HG03103 (cell line): ENCODE measurements around the gene GPR34.
"Not testable (repeated sequence)": the region's sequence is repeated elsewhere in the genome, so short reads cannot be mapped to it uniquely, and the experiment has no call there.

Source experiments
- ATAC-seq: cut with Tn5 transposase; IDR thresholded peaks from one replicate; pipeline ENCODE4 v1.9.1; 2021; ENCODE audit warnings: low read depth; ENCODE audit not compliant: unreplicated experiment

Gene GPR34

GRCh38 chrX:41692162-41692749 is 3.5 kb downstream of the GPR34 start:
- ATAC-seq: no peak

GRCh38 chrX:41693024-41693423 is 4.3 kb downstream of the GPR34 start:
- ATAC-seq: no peak

DNA sequence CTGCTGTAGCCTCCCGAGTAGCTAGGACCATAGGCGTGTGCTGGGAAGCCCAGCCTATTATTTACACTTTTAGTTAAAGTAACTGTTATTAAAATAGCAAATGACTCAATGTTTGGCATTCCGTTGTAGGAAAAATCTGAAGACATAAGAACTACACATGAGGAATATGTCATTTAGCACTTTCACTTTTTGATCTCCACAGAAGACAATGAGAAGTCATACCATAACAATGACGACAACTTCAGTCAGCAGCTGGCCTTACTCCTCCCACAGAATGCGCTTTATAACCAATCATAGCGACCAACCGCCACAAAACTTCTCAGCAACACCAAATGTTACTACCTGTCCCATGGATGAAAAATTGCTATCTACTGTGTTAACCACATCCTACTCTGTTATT is 6.7 kb downstream of the GPR34 start:
- no peak for ATAC-seq

DNA sequence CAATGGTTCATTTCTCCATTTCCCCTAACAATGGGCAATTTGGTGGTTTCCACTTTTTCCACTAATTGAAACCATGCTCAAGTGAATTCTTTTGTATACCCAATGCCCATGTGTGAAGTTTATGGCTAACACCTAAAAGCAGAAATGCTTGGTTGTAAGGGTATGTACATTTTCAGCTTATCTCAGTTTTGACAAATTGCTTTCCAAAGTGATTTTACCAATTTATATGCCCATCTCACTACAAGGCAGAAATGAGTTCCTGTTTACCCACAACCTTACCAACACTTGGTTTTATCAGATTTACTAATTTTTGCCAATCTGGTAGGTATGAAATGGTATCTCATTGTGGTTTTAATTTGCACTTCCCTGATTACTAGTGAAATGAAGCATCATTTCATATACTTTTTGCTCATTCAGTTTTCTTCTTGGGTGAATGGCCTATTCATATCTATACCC is 14.8 kb downstream of the GPR34 start:
- ATAC-seq: no peak

DNA sequence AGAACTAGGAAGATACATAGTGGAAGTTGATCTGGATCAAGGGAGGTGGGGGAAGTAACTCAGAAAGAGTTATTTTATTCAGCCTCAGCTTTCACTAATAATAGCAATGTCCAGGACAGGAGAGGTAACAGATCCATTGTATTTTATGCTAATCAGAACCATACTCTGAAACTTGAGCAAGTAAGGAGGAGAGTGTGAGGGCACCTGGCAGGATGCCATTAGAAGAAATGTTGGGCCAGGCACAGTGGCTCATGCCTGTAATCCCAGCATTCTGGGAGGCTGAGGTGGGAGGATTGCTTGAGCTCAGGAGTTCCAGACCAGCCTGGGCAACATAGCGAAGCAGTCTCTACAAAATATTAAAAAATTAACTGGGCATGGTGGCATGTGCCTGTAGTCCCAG is 16.3 kb downstream of the GPR34 start:
- no peak for ATAC-seq

DNA sequence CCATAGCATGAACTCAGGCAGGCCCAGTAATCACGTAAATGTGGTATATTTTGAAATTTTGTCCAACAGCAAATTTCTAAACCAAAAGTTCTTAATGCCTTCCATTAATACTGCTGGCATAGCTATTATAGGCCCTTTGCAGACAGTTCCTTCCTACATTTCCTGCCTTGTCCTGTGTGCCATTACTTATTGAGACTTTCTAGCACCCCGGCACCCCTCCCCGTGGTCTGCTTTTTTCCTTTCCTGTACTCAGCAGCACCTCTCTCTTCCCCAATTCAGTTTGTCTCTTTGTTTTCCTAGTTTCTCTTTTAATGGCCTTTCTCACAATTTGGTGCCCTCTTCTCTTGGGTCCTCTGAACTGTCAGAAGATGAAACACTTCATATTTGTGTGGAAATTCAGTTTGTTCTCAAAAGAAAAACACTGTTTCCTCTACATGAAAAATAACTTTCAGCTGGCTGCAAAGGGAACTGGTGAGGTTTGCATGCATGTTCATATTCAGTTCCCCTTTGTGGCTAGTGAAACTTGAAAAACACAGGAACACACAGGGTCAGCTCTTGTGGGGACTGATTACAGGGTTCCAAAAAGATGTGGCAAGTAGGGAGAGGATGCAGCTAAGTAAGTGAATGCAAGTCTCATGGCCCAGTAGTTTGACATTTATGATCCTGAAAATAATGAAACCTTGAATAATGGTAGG is 17.1 kb downstream of the GPR34 start:
- peak; percentile 85 for ATAC-seq

DNA sequence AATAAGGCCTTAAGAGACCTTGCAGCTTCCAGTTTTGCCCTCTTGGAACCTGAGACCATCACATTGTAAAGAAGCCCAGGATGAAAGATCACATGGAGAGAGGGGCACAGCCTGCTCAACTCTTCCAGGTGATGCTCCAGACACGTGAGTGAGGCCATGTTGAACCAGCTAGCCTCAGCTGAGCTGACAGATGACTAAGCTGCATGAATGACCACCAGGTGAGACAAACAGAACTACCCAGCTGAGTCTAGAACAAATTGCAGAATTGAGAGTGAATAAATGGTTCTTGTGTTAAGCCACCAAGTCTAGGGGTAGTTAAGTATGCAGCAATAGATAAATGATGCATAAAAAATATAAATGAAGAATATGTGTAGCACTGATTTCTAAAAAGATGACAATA is 18.4 kb downstream of the GPR34 start:
- no peak for ATAC-seq

GRCh38 chrX:41708486-41708885 is 19.7 kb downstream of the GPR34 start:
- ATAC-seq: no peak

DNA sequence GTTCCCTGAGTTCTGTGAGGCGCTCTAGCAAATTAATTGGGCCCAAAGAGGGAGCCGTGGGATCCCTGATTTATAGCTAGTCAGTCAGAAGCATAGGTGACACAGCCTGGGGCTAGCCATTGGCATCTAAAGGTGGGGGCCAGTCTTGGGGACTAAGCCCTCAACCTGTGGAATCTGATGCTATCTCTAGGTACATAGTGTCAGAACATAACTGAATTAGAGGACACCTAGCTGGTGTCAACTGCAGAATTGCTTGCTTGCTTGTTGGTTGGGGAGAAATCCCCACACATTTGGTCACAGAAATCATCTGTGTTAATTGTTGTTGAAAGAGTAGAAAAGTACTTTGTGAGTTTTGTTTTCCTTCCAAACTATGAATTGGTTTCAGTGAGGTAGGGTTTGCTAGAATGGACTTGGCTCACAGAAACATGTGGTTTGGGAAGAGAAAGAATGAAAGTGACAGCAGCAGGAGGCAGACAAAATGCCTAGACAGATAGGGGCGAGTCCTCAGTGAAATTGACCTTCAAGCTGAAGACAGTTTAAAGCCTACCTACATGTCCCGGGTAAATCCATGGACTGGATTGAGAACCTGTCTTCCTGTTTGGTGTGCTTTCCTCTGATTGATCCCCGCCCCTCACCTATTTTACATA is 22.4 kb downstream of the GPR34 start:
- no peak for ATAC-seq

GRCh38 chrX:41716222-41716621 is 27.4 kb downstream of the GPR34 start:
- no peak for ATAC-seq

GRCh38 chrX:41716767-41717473 is 28.1 kb downstream of the GPR34 start:
- ATAC-seq: no peak

DNA sequence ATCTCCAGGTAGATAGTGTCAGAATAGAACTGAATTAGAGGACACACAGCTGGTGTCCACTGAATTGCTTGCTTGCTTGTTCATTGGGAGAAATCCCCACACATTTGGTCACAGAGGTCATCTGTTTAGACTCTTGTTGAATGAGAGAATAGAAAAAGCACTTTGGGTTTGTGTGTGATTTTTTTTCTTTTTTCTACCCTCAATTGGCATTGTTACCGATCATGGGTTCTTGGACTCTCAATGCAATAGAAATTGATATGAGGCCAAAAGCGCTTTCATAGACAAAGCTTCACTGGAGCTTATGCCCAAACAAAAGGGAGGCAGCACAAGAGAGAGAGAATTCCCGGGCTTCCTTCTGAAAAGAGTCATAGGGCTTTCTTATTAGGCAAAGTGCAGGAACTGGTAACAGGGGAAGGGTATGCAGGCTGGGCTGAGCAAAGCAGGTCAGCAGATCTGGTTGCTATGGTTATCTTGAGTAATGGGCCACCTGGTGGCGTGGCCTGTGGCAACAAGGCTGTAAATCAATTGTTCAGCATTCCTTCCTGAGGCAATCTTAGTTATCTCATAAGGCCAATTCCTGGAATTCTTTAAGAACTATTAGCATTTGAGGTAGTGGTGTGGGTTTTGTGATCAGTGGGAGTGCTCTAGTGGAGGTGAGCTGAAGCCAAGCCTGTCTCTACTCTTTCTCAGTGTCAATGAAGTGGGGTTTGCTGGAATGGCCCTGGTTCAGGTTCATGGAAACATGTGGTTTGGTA is 29.9 kb downstream of the GPR34 start:
- no peak for ATAC-seq

DNA sequence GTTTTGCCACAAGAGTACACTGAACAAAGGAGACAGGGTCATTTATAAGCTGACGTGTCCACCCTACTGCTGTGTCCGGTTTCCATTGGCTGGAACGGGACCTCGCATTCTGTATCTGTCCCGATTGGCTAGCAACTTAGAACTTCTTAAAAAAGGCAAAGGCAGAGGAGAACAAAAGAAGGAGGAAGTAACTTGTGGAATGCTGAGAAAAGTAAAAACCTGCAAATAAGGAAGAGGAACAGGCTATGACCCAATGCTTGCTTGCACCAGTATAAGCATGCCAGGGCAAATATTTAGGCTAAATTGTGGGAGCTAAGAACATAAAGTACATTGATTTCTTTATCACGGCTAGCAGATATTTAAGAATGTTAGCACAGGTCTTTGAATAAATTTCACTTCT is 30.8 kb downstream of the GPR34 start:
- ATAC-seq: not testable (repeated sequence)

- peak; percentile 66 for ATAC-seq
Measured at GRCh38 chrX:41720125-41720779, 31.5 kb downstream of the GPR34 start.

- no peak for ATAC-seq
Measured at GRCh38 chrX:41721590-41721989, 32.8 kb downstream of the GPR34 start.

DNA sequence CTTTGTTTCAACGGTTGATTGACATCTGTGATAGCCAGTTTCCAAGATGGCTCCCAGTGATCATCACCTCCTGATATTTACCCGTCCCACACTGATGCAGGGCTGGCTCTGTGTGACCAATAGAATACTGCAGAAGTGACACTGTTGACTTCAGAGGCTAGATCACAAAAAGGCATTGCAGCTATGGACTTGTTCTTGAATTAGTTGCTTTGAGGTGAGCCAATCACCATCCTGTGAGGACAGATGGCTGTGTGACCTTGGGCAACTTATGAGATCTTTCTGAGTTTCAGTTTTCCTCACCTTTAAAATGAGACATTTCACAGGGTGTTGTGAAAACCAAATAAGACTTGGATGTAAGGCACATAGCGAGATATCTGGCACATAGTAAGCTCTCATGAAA is 33.4 kb downstream of the GPR34 start:
- ATAC-seq: no peak

DNA sequence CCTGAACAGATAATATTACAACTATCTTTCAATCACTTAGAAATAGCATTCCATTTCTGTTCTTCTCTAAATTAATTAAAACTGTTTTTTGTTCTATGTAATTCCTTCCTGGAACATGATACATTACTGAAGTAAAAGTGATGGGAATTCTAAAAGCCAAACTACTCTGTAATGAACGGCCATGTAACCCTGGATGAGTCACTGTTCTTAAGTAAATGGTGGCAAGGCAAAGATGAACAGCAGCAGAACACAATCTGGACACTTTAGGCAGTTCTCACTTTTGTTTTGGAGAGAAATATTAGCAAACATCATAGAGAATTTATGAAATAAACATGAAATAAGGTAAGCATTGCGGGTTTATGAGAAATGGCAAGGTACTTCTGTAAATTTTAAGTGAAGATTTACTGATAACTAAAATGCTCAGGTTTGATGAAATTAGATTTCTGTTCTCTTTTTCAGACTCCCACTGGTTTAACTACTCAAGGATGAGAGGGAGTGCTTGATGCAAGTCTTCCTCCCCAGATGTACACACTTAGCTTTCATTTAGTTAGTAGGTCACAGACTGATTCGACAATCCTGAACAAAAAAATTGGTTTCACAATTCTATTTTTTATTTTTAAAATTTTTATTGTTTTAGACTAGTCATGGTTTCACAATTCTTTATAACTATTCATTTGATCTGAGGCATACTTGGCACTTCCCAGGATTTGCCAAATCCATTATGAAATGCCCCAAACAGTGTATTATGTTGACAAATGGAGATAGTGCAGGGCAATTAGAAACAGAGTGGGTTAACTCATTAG is 34.2 kb downstream of the GPR34 start:
- ATAC-seq: no peak

- ATAC-seq: no peak
Measured at GRCh38 chrX:41723826-41724225, 35.1 kb downstream of the GPR34 start, which contains the start of gene GPR82. TSS of gene GPR82 (plus strand) at chrX:41724181. CDS start at chrX:41727027, 2,846 bp downstream.

GRCh38 chrX:41728125-41728524 is 39.4 kb downstream of the GPR34 start:
- no peak for ATAC-seq
